Activated naive CD4-positive, alpha-beta T cell treated with anti-CD3 and anti-CD28 coated beads, Interleukin-2, amount 10 ng/mL, durations not matched to agents 7 days and 5 days (primary cell): ENCODE measurements around the gene LYST.
"Not testable (repeated sequence)": the region's sequence is repeated elsewhere in the genome, so short reads cannot be mapped to it uniquely, and the experiment has no call there.

Source experiments
- CTCF ChIA-PET: fragments of 350-600 bp; sonication (Branson Sonifier 250); formaldehyde crosslinking; loops from one replicate; lab custom pipeline; 2021; ENCODE audit warnings: antibody characterized with exemption; lab: Charles Lee
- DNase-seq: peaks from one replicate; pipeline ENCODE4 v3.0.0-alpha.2; 2020
- H3K27ac Mint-ChIP-seq: one replicate; pipeline ENCODE4 v1.8.0; 2021; ENCODE audit warnings: mild to moderate bottlenecking, moderate library complexity, mixed read lengths
- H3K27me3 Mint-ChIP-seq: one replicate; pipeline ENCODE4 v1.8.0; 2021; ENCODE audit warnings: mild to moderate bottlenecking, mixed read lengths
- H3K36me3 Mint-ChIP-seq: one replicate; pipeline ENCODE4 v1.8.0; 2021; ENCODE audit warnings: mixed read lengths
- H3K4me1 Mint-ChIP-seq: one replicate; pipeline ENCODE4 v1.8.0; 2021; ENCODE audit warnings: mixed read lengths
- H3K4me3 Mint-ChIP-seq: one replicate; pipeline ENCODE4 v1.8.0; 2021; ENCODE audit warnings: mild to moderate bottlenecking, moderate library complexity, mixed read lengths
- H3K9me3 Mint-ChIP-seq: one replicate; pipeline ENCODE4 v1.8.0; 2021; ENCODE audit warnings: mixed read lengths

LYST gene

DNA sequence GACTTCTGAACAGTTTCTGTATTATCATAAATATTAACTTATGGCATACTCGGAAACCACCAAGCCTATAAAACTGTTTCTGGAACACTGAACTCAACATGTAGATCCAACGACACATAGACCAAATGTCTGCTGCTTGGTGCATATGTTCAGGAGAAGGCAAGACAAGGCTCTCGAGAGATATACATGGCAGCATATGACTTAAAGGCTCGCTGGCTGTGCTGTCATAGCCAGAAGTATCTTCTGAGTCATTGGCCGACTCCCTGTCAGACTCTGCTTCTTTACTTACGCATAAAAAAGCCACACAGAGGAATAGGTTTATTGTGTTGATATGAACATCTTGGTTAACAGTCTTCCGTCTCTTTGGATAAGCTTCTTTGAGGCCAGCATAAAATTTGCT, 60.6 kb downstream of the LYST start:
- H3K4me1 Mint-ChIP-seq: no peaks in the 10 kb centered on the region
- no peak overlapping the region for H3K27ac Mint-ChIP-seq
- DNase-seq: no peak
- peaks cover 22% of the 10 kb centered on the region for H3K36me3 Mint-ChIP-seq
- H3K27me3 Mint-ChIP-seq: no peaks in the 10 kb centered on the region
- H3K4me3 Mint-ChIP-seq: no peak overlapping the region
- H3K9me3 Mint-ChIP-seq: no peaks in the 10 kb centered on the region
- CTCF ChIA-PET: interaction anchor here (1.0 kb wide), 1 partner anchor 37 kb away, joined by 3 read pairs; no protein-coding TSS in a partner anchor

DNA sequence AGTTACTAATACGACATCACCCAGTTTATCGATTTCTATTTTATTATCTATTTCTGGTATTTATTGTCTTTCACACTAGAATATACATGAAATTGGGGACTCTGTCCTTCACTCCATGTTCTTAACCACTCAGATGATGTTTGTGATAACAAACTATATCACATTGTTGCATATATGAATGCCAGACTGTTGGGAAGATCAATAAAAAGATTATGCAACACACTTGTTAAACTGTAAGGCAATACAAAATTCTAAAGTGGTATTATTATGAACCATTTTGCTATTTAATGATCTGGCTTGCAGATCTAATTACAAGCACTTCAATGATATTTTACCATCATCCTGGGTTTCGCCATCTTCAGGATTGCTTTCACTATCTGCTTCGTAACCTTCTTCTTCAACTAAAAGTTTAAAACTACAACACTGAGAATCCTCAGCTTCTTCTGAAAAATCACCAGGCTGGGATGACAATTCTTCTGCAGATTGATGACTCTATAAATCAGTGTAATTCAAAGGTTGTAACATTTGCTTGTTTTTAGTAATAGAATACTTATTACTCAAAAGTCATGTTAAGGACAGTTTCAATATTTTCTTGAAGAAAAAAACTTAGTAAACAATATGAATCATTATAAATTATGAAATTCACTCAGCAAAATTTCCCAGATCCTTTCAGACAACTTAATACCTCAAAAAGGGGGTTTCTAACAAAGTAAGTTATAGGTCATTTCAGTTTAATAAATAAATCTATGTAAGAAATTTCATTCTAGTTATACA, 63.9 kb downstream of the LYST start:
- H3K4me1 Mint-ChIP-seq: no peaks in the 10 kb centered on the region
- peaks cover 33% of the 10 kb centered on the region for H3K36me3 Mint-ChIP-seq
- H3K27me3 Mint-ChIP-seq: no peaks in the 10 kb centered on the region
- H3K27ac Mint-ChIP-seq: no peak overlapping the region
- CTCF ChIA-PET: interaction anchor here (0.6 kb wide), 1 partner anchor 1474 kb away, joined by 3 read pairs; no protein-coding TSS in a partner anchor
- no peak for DNase-seq
- no peaks in the 10 kb centered on the region for H3K9me3 Mint-ChIP-seq
- H3K4me3 Mint-ChIP-seq: no peak overlapping the region

DNA sequence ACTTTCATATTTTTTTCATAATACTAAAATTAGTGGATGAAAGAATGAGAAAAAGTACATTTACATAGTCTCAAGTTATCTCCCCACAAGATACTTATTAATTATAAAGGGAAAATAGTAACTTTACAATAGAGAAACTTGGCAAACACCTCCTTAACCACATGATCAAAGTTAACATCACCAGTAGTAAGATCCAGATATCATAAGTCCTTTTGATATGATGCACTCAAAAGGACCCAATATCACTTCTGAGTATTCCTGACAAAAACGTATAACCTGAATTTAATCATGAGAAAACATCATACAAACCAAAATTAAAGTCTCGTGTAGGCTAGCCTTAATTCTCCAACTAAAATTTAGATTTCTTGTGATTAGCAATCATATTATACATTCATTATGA, 67.4 kb downstream of the LYST start:
- no peaks in the 10 kb centered on the region for H3K9me3 Mint-ChIP-seq
- no peak overlapping the region for H3K27ac Mint-ChIP-seq
- CTCF ChIA-PET: no interaction called here
- H3K36me3 Mint-ChIP-seq: peaks cover 40% of the 10 kb centered on the region
- H3K27me3 Mint-ChIP-seq: no peaks in the 10 kb centered on the region
- no peaks in the 10 kb centered on the region for H3K4me1 Mint-ChIP-seq
- H3K4me3 Mint-ChIP-seq: no peak overlapping the region
- no peak for DNase-seq

DNA sequence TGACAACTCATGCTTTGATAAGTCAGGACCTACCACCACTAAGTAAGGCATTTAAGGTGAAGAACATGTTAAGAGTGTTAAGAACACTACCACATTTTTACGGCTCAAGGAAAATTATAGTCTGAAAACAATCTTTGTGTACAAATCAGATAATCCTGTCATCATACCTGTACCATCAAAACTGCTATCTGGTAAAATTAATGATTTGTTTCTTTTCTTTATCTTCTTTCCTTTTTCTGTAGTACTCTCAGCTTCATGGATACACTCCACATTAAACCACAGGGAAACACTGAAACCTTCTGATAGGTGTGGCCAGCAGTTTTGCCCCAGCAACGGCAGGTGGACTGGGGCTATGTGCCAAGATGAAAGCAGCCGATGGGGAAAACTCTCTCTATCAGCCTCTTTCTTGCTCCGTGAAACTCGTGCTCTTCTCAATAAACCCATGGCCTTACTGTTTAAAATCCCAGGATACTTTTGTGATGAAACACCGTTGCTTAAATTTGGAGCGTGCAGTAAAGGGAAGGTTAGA, 75.1 kb downstream of the LYST start:
- CTCF ChIA-PET: interaction anchor here (2.7 kb wide), 1 partner anchor 8 kb away, joined by 15 read pairs; no protein-coding TSS in a partner anchor
- peaks cover 26% of the 10 kb centered on the region for H3K36me3 Mint-ChIP-seq

DNA sequence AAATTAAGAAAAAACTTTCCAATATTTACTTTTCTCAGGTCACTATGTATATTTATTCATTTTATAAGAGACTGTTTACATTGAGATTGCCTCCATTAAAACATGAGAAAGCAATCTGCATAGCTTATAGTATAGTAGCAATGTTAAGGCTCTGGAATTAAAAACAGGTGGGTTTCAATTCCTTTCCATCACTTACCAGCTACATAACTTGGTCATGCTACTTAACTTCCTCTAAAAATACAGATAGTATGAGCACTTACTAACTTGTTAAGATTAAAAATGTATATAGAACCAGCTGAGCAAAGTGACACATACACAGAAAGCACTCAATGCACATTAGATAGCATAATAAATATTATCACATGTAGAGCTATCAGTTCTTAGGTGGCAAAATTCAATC, 76.6 kb downstream of the LYST start:
- Mint-ChIP-seq H3K27me3 (no peaks in the 10 kb centered on the region), H3K4me3 (no peak overlapping the region), H3K9me3 (no peaks in the 10 kb centered on the region), H3K36me3 (peaks cover 27% of the 10 kb centered on the region), H3K27ac (no peak overlapping the region), H3K4me1 (no peaks in the 10 kb centered on the region)
- no peak for DNase-seq
- CTCF ChIA-PET: no interaction called here

More for the DNA sequence above, 75.1 kb downstream of the LYST start:
- Mint-ChIP-seq H3K4me1 (no peaks in the 10 kb centered on the region), H3K27me3 (no peaks in the 10 kb centered on the region), H3K9me3 (no peaks in the 10 kb centered on the region), H3K27ac (no peak overlapping the region), H3K4me3 (no peak overlapping the region)
- DNase-seq: no peak

DNA sequence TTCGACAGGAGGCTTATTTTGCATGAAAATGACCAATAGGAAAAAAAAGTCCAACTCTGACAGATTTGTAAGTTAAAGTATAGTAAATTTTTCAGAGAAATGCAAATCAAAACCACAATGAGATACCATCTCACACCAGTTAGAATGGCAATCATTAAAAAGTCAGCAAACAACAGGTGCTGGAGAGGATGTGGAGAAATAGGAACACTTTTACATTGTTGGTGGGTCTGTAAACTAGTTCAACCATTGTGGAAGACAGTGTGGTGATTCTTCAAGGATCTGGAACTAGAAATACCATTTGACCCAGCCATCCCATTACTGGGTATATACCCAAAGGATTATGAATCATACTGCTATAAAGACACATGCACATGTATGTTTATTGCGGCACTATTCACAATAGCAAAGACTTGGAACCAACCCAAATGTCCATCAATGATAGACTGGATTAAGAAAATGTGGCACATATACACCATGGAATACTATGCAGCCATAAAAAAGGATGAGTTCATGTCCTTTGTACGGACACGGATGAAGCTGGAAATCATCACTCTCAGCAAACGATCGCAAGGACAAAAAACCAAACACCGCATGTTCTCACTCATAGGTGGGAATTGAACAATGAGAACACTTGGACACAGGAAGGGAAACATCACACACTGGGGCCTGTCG, 80.3 kb downstream of the LYST start:
- H3K27ac Mint-ChIP-seq, H3K27me3 Mint-ChIP-seq, H3K4me1 Mint-ChIP-seq, DNase-seq, H3K9me3 Mint-ChIP-seq, CTCF ChIA-PET, H3K4me3 Mint-ChIP-seq: not testable (repeated sequence)
- peaks cover 15% of the 10 kb centered on the region for H3K36me3 Mint-ChIP-seq

DNA sequence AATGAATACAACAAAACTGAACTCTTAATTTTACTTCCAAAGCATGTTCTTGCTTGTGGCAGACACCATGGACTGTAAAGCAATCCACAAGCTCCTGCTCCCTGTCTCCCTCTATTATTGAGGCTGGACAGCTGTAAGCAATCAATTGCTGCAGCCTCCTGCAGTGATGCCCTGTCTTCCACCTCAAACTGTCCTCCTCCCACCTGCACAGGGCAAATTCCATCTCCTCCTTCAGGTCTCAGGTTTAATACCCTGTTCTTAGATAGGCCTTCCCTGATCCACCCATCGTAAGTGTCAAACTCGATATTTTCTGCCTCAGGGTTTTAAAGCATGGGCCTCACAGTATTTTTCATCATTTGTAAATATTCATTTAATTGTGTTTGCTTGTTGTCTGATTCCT, 81.8 kb downstream of the LYST start:
- DNase-seq: no peak
- H3K9me3 Mint-ChIP-seq: no peaks in the 10 kb centered on the region
- H3K36me3 Mint-ChIP-seq: peaks cover 15% of the 10 kb centered on the region
- H3K27ac Mint-ChIP-seq: no peak overlapping the region
- H3K4me1 Mint-ChIP-seq: no peaks in the 10 kb centered on the region
- H3K27me3 Mint-ChIP-seq: no peaks in the 10 kb centered on the region
- H3K4me3 Mint-ChIP-seq: no peak overlapping the region
- CTCF ChIA-PET: interaction anchor here (1.1 to 3.1 kb wide), 7 partner anchors 8 to 271 kb away, joined by 4 to 25 read pairs (median 11); no protein-coding TSS in a partner anchor

DNA sequence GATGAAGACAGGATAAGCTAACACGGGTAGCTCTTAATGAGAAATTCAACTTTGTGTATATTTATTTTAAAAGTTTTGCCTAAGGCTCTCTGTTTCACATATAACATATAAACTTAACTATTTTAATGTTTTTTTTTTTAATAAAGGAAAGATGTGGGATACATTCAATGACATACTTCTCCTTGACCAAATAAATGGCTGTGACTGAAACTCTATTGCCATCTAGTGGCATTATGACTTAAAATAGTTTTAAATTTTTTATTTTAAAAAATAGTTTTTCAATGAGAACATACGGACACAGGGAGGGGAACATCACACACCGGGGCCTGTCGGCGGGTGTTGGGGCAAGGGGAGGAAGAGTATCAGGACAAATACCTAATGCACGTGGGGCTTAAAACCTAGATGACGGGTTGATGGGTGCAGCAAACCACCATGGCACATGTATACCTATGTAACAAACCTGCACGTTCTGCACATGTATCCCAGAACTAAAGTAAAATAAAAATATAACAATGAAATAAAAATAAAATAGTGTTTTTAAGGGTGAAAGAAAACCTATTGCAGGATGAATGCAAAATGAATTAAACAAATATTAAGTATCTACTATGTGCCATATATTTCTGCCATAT, 83.4 kb downstream of the LYST start:
- H3K27ac Mint-ChIP-seq: no peak overlapping the region
- CTCF ChIA-PET: interaction anchor here (0.5 to 3.1 kb wide), 27 partner anchors 10 to 298 kb away, joined by 3 to 25 read pairs (median 3); partner anchors contain the start of gene B3GALNT2
- H3K4me1 Mint-ChIP-seq: no peaks in the 10 kb centered on the region
- peaks cover 16% of the 10 kb centered on the region for H3K36me3 Mint-ChIP-seq
- H3K27me3 Mint-ChIP-seq: no peaks in the 10 kb centered on the region
- DNase-seq: no peak
- no peak overlapping the region for H3K4me3 Mint-ChIP-seq
- no peaks in the 10 kb centered on the region for H3K9me3 Mint-ChIP-seq

DNA sequence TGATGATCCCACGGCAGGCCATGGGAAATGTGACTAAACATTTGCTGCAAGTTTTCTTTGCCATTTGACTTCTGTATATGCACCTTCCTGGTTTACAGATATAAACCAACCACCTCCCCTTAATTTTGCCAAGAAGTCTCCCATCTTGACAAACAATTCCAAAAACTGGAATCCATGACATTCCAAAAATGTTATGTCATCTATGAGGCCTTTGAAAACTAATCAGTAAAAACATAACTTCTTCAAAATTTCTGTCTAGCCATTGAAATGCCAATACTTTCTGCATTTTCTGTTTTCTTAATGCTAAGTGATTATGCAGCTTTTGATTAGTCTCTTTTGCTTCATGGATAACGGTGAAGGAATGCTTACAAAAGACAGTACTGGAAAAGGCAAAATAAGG, 84.1 kb downstream of the LYST start:
- CTCF ChIA-PET: interaction anchor here (0.6 to 3.1 kb wide), 21 partner anchors 9 to 298 kb away, joined by 3 to 25 read pairs (median 3); partner anchors contain the start of gene B3GALNT2
- Mint-ChIP-seq H3K9me3 (no peaks in the 10 kb centered on the region), H3K4me1 (no peaks in the 10 kb centered on the region), H3K27ac (no peak overlapping the region), H3K27me3 (no peaks in the 10 kb centered on the region), H3K36me3 (peaks cover 16% of the 10 kb centered on the region), H3K4me3 (no peak overlapping the region)
- no peak for DNase-seq

DNA sequence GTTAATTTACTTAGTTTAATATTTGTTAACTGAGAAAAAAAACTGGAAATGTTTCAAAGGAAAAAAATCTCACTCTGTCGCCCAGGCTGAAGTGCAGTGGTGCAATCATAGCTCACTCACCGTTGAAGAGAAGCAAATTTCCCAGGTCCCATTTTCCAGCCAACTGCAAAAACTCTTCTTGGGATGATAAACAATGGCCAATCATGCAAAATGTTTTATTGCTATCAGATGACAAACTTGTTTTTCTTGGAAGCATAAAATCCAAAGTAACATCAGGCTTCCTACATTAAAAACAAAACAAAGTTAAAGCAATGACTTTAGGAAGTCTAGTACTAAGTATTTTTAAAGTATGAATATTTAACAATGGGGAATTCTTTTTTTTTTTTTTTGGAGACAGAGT, 84.9 kb downstream of the LYST start:
- CTCF ChIA-PET: interaction anchor here (0.6 to 2.3 kb wide), 6 partner anchors 48 to 692 kb away, joined by 3 to 7 read pairs (median 4); no protein-coding TSS in a partner anchor
- Mint-ChIP-seq H3K27ac (no peak overlapping the region), H3K4me3 (no peak overlapping the region), H3K27me3 (no peaks in the 10 kb centered on the region), H3K4me1 (no peaks in the 10 kb centered on the region), H3K9me3 (no peaks in the 10 kb centered on the region), H3K36me3 (peaks cover 14% of the 10 kb centered on the region)
- DNase-seq: no peak

DNA sequence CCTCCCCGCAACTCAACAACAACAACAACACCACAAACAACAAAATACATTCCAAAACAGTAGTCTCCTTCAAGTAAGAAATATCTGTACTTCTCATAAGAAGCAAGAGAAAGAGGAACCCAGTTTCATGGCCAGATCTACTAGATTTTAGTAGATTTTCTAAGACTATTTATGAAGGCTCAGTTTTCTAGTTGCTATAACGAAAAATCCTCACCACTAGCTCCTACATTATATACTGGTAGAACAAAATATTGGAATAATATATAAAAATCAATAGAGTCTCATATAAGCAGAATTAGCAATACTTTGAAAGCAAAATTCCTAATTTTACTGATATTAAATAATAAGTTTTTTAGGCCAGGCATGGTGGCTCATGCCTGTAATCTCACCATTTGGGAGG, 86.9 kb downstream of the LYST start:
- H3K4me3 Mint-ChIP-seq: no peak overlapping the region
- H3K9me3 Mint-ChIP-seq: no peaks in the 10 kb centered on the region
- DNase-seq: no peak
- no peak overlapping the region for H3K27ac Mint-ChIP-seq
- peaks cover 12% of the 10 kb centered on the region for H3K36me3 Mint-ChIP-seq
- CTCF ChIA-PET: no interaction called here
- no peaks in the 10 kb centered on the region for H3K27me3 Mint-ChIP-seq
- no peaks in the 10 kb centered on the region for H3K4me1 Mint-ChIP-seq

DNA sequence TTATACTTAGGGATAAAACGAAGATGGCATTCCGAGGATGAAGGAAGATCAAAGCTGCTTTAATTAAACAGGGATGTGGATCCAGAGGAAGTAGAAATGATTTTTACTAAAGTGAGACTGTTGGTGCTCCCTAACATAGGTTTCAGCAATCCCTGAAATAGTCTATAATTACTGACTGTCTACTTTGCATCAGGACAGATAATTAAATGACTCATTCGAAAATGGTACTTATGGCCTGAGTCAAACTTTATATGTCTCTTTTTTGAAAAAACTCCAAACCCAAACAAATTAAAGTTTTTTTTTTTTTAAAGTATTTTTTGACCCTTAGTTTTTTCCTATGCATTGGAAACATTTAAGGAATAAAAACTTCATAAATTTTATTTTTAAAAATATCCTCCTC, 90.3 kb downstream of the LYST start:
- H3K27ac Mint-ChIP-seq: no peak overlapping the region
- peaks cover 18% of the 10 kb centered on the region for H3K36me3 Mint-ChIP-seq
- no peak overlapping the region for H3K4me3 Mint-ChIP-seq
- CTCF ChIA-PET: interaction anchor here (1.4 kb wide), 1 partner anchor 265 kb away, joined by 3 read pairs; no protein-coding TSS in a partner anchor
- H3K9me3 Mint-ChIP-seq: no peaks in the 10 kb centered on the region
- DNase-seq: no peak
- H3K27me3 Mint-ChIP-seq: no peaks in the 10 kb centered on the region
- no peaks in the 10 kb centered on the region for H3K4me1 Mint-ChIP-seq

DNA sequence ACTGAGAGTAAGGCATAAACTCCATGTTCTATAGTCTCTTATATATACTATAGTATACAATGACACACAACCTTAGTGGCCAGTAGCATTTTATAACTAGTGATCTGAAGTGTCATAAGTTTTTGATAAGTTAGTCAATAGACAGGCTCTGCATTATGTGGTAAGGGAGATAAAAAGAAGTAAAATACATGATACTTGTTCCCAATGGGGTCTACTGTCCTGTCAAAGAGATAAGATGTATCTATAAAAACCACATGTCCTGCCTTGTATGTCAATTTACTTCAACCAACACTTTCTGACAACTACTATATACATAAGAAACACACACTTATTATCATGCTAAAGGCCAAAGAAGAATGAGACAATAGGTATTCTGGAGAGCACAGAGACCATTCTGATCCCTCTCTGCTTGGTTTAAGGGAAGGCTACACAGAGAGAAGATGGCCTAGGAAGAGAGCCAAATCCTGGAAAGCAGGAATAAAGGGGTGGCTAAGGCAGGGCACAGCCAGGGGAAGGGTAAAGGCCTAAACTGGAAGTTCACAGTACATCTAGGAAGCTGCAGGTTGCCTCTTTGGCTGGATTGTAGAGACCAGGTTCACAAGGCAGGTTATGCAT, 91.4 kb downstream of the LYST start:
- H3K4me3 Mint-ChIP-seq: no peak overlapping the region
- H3K27me3 Mint-ChIP-seq: no peaks in the 10 kb centered on the region
- H3K4me1 Mint-ChIP-seq: no peaks in the 10 kb centered on the region
- H3K9me3 Mint-ChIP-seq: no peaks in the 10 kb centered on the region
- no peak for DNase-seq
- CTCF ChIA-PET: no interaction called here
- H3K27ac Mint-ChIP-seq: no peak overlapping the region
- peaks cover 21% of the 10 kb centered on the region for H3K36me3 Mint-ChIP-seq
